PC-9 (cell line): ENCODE results near the gene HDAC11. TPM values are rescaled to one million over a fixed set of nuclear protein-coding genes. Genes with fewer than 3 reads are reported as not detected.
"Not testable (repeated sequence)": the region's sequence is repeated elsewhere in the genome, so short reads cannot be mapped to it uniquely, and the experiment has no call there.

ENCODE experiments used
- BruUV-seq: library from RNA; stranded (reverse); fragments of 400-500 nt; replicated peaks from 2 replicates; lab custom pipeline; 2021; lab: Mats Ljungman, UMichigan
- CTCF ChIA-PET: fragments of 300-600 bp; sonication (Branson Sonifier 250); formaldehyde crosslinking; loops from one replicate; lab custom pipeline; 2022; ENCODE audit warnings: antibody characterized with exemption; lab: Charles Lee
- POLR2A ChIA-PET: fragments of 300-600 bp; sonication (Branson Sonifier 250); formaldehyde crosslinking; loops from one replicate; lab custom pipeline; 2022; ENCODE audit warnings: antibody characterized with exemption; ENCODE audit not compliant: unreplicated experiment; lab: Charles Lee
- DNase-seq, 2 experiments: peaks; one replicate each; pipeline versions ENCODE4 v3.0.0 to v3.0.0-alpha.2; 2015 to 2022; ENCODE audit warnings: mixed read lengths in 1 of 2
- H2AFZ ChIP-seq: fragments of 200-600 bp; sonication (generic); 2 replicates; pipeline ENCODE4 v1.8.1; 2017; ENCODE audit warnings: antibody characterized with exemption
- H3F3A ChIP-seq: fragments of 200-600 bp; sonication (generic); 2 replicates; pipeline ENCODE4 v1.8.1; 2017; ENCODE audit warnings: antibody characterized with exemption, mild to moderate bottlenecking, low read depth; ENCODE audit not compliant: insufficient read depth
- H3K27ac ChIP-seq: fragments of 200-600 bp; sonication (generic); 2 replicates; pipeline ENCODE4 v1.6.1; 2016; ENCODE audit warnings: mixed run types
- H3K27me3 ChIP-seq: fragments of 200-600 bp; sonication (generic); 2 replicates; pipeline ENCODE4 v1.6.1; 2016; ENCODE audit warnings: low read depth, mixed run types; ENCODE audit not compliant: insufficient read depth
- H3K36me3 ChIP-seq: fragments of 200-600 bp; sonication (generic); 2 replicates; pipeline ENCODE4 v1.6.1; 2016; ENCODE audit warnings: low read depth, mixed run types
- H3K4me1 ChIP-seq: fragments of 200-600 bp; sonication (generic); replicated peaks from 2 replicates; pipeline ENCODE4 v1.6.1; 2016; ENCODE audit warnings: mixed run types; ENCODE audit not compliant: insufficient read depth
- H3K4me2 ChIP-seq: fragments of 200-600 bp; sonication (generic); 2 replicates; pipeline ENCODE4 v1.6.1; 2017; ENCODE audit warnings: mixed run types
- H3K4me3 ChIP-seq: fragments of 200-600 bp; sonication (generic); 2 replicates; pipeline ENCODE4 v1.6.1; 2016; ENCODE audit warnings: mixed run types
- H3K79me2 ChIP-seq: fragments of 200-600 bp; sonication (generic); 2 replicates; pipeline ENCODE4 v1.6.1; 2017; ENCODE audit warnings: low read depth, mixed run types
- H3K9me2 ChIP-seq: fragments of 200-600 bp; sonication (generic); 2 replicates; pipeline ENCODE4 v1.8.1; 2017; ENCODE audit warnings: mild to moderate bottlenecking; ENCODE audit not compliant: insufficient read depth
- H3K9me3 ChIP-seq: fragments of 200-600 bp; sonication (generic); 2 replicates; pipeline ENCODE4 v1.8.1; 2016; ENCODE audit warnings: low read depth; ENCODE audit not compliant: insufficient read depth
- H4K20me1 ChIP-seq: fragments of 200-600 bp; sonication (generic); 2 replicates; pipeline ENCODE4 v1.8.1; 2017; ENCODE audit not compliant: insufficient read depth
- EZH2 ChIP-seq: fragments of 200-600 bp; sonication (generic); IDR thresholded peaks from 2 replicates; pipeline ENCODE4 v1.8.0; 2017; ENCODE audit warnings: antibody characterized with exemption, low read depth
- intact Hi-C: fragments of 100-400 bp; cut with micrococcal nuclease; formaldehyde crosslinking; loops from one replicate; pipeline ENCODE4 v1.10.0; 2022; ENCODE audit not compliant: unreplicated experiment
- total RNA-seq: library from RNA; stranded (reverse); gene quantifications from 2 replicates; pipeline ENCODE4 v1.2.3, GENCODE V29; 2021
- TF ChIP-seq, protein P1 (sequence below): fragments of 200-600 bp; sonication (generic); conservative IDR thresholded peaks from 2 replicates; pipeline ENCODE4 v1.6.1; 2017; ENCODE audit warnings: mixed run types, antibody characterized with exemption, mild to moderate bottlenecking, moderate library complexity

HDAC11 gene
- total RNA-seq, 1 experiment from 2014 or later, result 18.4 TPM

GRCh38 chr3:13521309-13521708, 41.2 kb downstream of the HDAC11 start:
- no peak overlapping the region for H3K4me2 ChIP-seq
- TF ChIP-seq, protein P1, sequence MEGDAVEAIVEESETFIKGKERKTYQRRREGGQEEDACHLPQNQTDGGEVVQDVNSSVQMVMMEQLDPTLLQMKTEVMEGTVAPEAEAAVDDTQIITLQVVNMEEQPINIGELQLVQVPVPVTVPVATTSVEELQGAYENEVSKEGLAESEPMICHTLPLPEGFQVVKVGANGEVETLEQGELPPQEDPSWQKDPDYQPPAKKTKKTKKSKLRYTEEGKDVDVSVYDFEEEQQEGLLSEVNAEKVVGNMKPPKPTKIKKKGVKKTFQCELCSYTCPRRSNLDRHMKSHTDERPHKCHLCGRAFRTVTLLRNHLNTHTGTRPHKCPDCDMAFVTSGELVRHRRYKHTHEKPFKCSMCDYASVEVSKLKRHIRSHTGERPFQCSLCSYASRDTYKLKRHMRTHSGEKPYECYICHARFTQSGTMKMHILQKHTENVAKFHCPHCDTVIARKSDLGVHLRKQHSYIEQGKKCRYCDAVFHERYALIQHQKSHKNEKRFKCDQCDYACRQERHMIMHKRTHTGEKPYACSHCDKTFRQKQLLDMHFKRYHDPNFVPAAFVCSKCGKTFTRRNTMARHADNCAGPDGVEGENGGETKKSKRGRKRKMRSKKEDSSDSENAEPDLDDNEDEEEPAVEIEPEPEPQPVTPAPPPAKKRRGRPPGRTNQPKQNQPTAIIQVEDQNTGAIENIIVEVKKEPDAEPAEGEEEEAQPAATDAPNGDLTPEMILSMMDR, result no peak
- TF ChIP-seq EZH2, result no peak
- intact Hi-C loops, result no loop called here
- H3K27ac ChIP-seq, result no peak overlapping the region
- ChIA-PET POLR2A (interaction anchor here (0.8 kb wide), 1 partner anchor 58 kb away, joined by 5 read pairs; no protein-coding TSS in a partner anchor), CTCF (no interaction called here)
- no peak overlapping the region for H2AFZ ChIP-seq
- no TSS peak for BruUV-seq
- no peaks in the 10 kb centered on the region for H3K79me2 ChIP-seq
- peaks cover 16% of the 10 kb centered on the region for H3F3A ChIP-seq
- DNase-seq, result no peak
- no peaks in the 10 kb centered on the region for H3K36me3 ChIP-seq
- no peak overlapping the region for H3K4me3 ChIP-seq
- H3K4me1 ChIP-seq, result peaks cover 19% of the 10 kb centered on the region
- no peaks in the 10 kb centered on the region for H4K20me1 ChIP-seq
- no peaks in the 10 kb centered on the region for H3K9me3 ChIP-seq
- no peaks in the 10 kb centered on the region for H3K9me2 ChIP-seq
- no peaks in the 10 kb centered on the region for H3K27me3 ChIP-seq

DNA sequence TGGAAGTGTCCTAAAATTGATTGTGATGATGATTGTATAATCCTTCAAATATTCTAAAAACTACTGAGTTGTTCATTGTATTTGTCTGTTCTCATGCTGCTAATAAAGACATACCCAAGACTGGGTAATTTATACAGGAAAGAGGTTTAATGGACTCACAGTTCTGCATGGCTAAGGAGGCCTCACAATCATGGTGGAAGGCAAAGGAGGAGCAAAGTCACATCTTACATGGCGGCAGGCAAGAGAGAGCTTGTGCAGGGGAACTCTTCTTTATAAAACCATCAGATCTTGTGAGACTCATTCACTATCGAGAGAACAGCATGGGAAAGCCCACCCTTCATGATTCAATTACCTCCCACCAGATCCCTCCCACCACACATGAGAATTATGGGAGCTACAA, 41.6 kb downstream of the HDAC11 start:
- H3K4me3 ChIP-seq, H3K9me2 ChIP-seq, H3K79me2 ChIP-seq, H3K36me3 ChIP-seq, intact Hi-C loops, H3K27ac ChIP-seq, DNase-seq, H3K9me3 ChIP-seq, CTCF ChIA-PET, H3K4me2 ChIP-seq, H4K20me1 ChIP-seq, H3K27me3 ChIP-seq, H2AFZ ChIP-seq, BruUV-seq: not testable (repeated sequence)
- POLR2A ChIA-PET, result interaction anchor here (0.8 kb wide), 1 partner anchor 57 kb away, joined by 5 read pairs; no protein-coding TSS in a partner anchor
- Histone ChIP-seq H3F3A (peaks cover 16% of the 10 kb centered on the region), H3K4me1 (peaks cover 19% of the 10 kb centered on the region)

GRCh38 chr3:13522236-13522635, 42.1 kb downstream of the HDAC11 start:
- DNase-seq, result no peak
- Histone ChIP-seq H3K9me2 (no peaks in the 10 kb centered on the region), H3K79me2 (no peaks in the 10 kb centered on the region), H3F3A (peaks cover 16% of the 10 kb centered on the region), H3K4me1 (peaks cover 19% of the 10 kb centered on the region), H2AFZ (no peak overlapping the region), H3K9me3 (no peaks in the 10 kb centered on the region), H3K27ac (no peak overlapping the region), H4K20me1 (no peaks in the 10 kb centered on the region), H3K4me3 (no peak overlapping the region), H3K4me2 (no peak overlapping the region), H3K36me3 (no peaks in the 10 kb centered on the region), H3K27me3 (no peaks in the 10 kb centered on the region)
- TF ChIP-seq, protein P1, result no peak
- TF ChIP-seq EZH2, result no peak
- ChIA-PET CTCF (no interaction called here), POLR2A (no interaction called here)
- no TSS peak for BruUV-seq
- intact Hi-C loops, result no loop called here
